ENCODE measurements around the gene XXYLT1.

DNA sequence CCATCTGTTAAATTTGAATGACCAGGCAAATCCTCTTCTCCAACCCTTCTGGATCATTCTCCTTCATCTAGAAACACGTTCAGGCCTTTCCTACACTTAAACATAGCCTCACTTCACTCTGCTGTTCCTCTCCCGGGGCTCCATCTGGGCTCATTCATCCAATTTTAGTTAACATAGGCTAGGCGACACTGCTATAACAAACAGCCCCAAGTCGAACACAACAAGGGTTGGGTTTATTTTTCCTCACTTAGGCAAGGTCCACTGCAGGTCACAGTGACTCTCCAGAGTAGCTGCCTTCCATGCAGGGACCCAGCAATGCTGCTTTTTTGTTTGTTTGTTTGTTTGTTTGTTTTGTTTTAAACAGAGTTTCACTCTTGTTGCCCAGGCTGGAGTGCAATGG is 250.8 kb downstream of the XXYLT1 start:
- TF ChIP-seq, protein P1, sequence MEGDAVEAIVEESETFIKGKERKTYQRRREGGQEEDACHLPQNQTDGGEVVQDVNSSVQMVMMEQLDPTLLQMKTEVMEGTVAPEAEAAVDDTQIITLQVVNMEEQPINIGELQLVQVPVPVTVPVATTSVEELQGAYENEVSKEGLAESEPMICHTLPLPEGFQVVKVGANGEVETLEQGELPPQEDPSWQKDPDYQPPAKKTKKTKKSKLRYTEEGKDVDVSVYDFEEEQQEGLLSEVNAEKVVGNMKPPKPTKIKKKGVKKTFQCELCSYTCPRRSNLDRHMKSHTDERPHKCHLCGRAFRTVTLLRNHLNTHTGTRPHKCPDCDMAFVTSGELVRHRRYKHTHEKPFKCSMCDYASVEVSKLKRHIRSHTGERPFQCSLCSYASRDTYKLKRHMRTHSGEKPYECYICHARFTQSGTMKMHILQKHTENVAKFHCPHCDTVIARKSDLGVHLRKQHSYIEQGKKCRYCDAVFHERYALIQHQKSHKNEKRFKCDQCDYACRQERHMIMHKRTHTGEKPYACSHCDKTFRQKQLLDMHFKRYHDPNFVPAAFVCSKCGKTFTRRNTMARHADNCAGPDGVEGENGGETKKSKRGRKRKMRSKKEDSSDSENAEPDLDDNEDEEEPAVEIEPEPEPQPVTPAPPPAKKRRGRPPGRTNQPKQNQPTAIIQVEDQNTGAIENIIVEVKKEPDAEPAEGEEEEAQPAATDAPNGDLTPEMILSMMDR (IDR thresholded peaks at IDR 0.05; ENCODE audit: low read length): no peak
- no peak for TF ChIP-seq EZH2 (IDR thresholded peaks at IDR 0.05; ENCODE audit: borderline replicate concordance, low read length)
